Astrocyte (in vitro differentiated cells and primary cell): ENCODE results near the gene COL28A1.

ENCODE experiments used
- EZH2 ChIP-seq: IDR thresholded peaks from 2 replicates; pipeline ENCODE4 v1.6.1; 2012; ENCODE audit warnings: mild to moderate bottlenecking, low read length, inconsistent platforms; ENCODE audit not compliant: insufficient read depth
- TF ChIP-seq, protein P1 (sequence below): IDR thresholded peaks from 2 replicates; pipeline ENCODE4 v1.5.1; 2011; ENCODE audit warnings: low read depth, mild to moderate bottlenecking, inconsistent platforms, low read length, moderate library complexity; ENCODE audit not compliant: insufficient read depth

DNA sequence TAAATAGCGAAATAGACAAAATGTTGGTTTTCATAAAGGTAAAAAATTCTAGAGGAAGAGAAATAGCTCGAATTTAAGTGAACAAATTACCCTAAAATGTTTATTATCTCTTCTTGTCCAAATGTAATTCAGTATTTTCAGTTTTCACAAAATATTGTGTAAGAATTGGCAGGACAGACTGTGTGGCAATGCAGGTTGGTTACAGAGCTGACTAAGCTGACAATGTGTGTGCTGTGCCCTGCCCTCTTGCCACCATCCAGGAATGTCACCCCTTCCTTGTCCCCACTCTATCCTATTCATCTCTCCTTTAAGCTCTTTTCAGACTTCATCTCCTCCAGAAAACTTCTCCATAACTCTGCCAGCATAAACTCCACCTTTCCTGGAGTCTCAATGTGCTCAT, 46.1 kb downstream of the COL28A1 start:
- no peak for TF ChIP-seq EZH2
- TF ChIP-seq, protein P1, sequence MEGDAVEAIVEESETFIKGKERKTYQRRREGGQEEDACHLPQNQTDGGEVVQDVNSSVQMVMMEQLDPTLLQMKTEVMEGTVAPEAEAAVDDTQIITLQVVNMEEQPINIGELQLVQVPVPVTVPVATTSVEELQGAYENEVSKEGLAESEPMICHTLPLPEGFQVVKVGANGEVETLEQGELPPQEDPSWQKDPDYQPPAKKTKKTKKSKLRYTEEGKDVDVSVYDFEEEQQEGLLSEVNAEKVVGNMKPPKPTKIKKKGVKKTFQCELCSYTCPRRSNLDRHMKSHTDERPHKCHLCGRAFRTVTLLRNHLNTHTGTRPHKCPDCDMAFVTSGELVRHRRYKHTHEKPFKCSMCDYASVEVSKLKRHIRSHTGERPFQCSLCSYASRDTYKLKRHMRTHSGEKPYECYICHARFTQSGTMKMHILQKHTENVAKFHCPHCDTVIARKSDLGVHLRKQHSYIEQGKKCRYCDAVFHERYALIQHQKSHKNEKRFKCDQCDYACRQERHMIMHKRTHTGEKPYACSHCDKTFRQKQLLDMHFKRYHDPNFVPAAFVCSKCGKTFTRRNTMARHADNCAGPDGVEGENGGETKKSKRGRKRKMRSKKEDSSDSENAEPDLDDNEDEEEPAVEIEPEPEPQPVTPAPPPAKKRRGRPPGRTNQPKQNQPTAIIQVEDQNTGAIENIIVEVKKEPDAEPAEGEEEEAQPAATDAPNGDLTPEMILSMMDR, result no peak
